PFSK-1 (cell line): ENCODE measurements around the gene SERPINB1.

Experiments
- FOXP2 ChIP-seq: optimal IDR thresholded peaks from 2 replicates; pipeline ENCODE3; 2011; ENCODE audit warnings: borderline replicate concordance, control low read depth, inconsistent platforms; ENCODE audit not compliant: insufficient read depth; ENCODE audit errors: extremely low read length, extremely low read depth
- POLR2AphosphoS5 ChIP-seq: IDR thresholded peaks from 2 replicates; pipeline ENCODE4 v1.6.1; 2012; ENCODE audit warnings: low read depth, mild to moderate bottlenecking, control low read depth, low read length, moderate library complexity
- REST ChIP-seq, 2 experiments: IDR thresholded peaks; 2 replicates each; pipeline versions ENCODE4 v1.6.1 to v1.8.0; 2011 to 2012; ENCODE audit warnings: low read depth in 2 of 2, low read length in 2 of 2, control low read depth in 1 of 2, inconsistent platforms in 1 of 2, mild to moderate bottlenecking in 1 of 2, moderate library complexity in 1 of 2; ENCODE audit not compliant: insufficient read depth in 1 of 2
- SIN3A ChIP-seq: IDR thresholded peaks from 2 replicates; pipeline ENCODE4 v1.6.1; 2012; ENCODE audit warnings: mild to moderate bottlenecking, low read length, moderate library complexity, borderline replicate concordance; ENCODE audit not compliant: insufficient read depth
- TAF1 ChIP-seq: IDR thresholded peaks from 2 replicates; pipeline ENCODE4 v1.6.1; 2012; ENCODE audit warnings: low read length, control low read depth, borderline replicate concordance; ENCODE audit not compliant: insufficient read depth

GRCh38 chr6:2851727-2852513 lies 10.3 kb upstream of the SERPINB1 start:
- TF ChIP-seq POLR2AphosphoS5 (no peak), REST (IDR thresholded peaks at IDR 0.05; ENCODE audit: insufficient read depth in 1 of 2, low read depth in 2 of 2, low read length in 2 of 2) (no peak), SIN3A (no peak), TAF1 (no peak), FOXP2 (no peak)
